ENCODE results near the gene STXBP1.
A peak's percentile ranks its signal among the peaks of the same experiment; 100 is the strongest.

Gene STXBP1

GRCh38 chr9:127611899-127612790, at the start of gene STXBP1:
Gene STXBP1, plus strand, starts transcription at chr9:127612277. Its CDS starts 127 bp downstream, at chr9:127612404.
- Histone ChIP-seq H3K9ac (ENCODE audit: low read length) (peak within 1 kb of the TSS; percentile 51), H3K4me3 (ENCODE audit: low read length) (peak within 1 kb of the TSS; percentile 86), H3K9me3 (ENCODE audit: control insufficient read depth, low read depth, low read length) (no peaks in the 10 kb centered on the region), H3K27me3 (ENCODE audit: control insufficient read depth, insufficient read depth, low read length) (peaks cover 35% of the 10 kb centered on the region), H3K27ac (ENCODE audit: low read length) (no peak within 1 kb of the TSS), H3K36me3 (ENCODE audit: control insufficient read depth, low read depth, low read length) (no peaks in the 10 kb centered on the region), H3K4me1 (ENCODE audit: control insufficient read depth, low read depth, low read length) (peaks cover 16% of the 10 kb centered on the region)

DNA sequence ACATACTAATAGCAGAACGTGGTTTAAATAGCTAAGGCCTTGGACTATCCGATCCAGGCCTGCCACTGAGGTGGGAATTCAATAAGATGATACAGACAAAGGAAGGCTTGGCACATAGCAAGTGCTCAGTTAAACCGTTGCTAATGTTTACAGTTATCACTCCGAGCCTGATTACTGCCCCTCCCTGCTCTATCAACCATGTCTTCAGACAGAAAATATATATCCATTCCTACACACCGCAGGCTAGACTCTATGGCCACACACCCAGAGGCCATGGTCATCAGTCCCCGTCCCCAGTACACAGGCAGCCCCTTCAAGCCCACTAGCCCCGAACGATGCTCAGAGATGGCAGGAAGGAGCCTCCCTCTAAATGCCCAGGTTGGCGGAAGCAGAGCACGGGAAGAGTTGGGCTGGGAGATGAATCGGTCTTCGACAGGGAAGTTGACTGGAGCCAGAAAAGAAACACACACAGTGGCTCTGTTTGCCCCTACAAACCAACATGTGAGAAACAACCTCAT, 49.7 kb upstream of the STXBP1 start:
- Histone ChIP-seq H3K4me1 (ENCODE audit: control insufficient read depth, low read depth, low read length) (peaks cover 22% of the 10 kb centered on the region), H3K27ac (ENCODE audit: low read length) (no peak overlapping the region), H3K9ac (ENCODE audit: low read length) (no peak overlapping the region)

DNA sequence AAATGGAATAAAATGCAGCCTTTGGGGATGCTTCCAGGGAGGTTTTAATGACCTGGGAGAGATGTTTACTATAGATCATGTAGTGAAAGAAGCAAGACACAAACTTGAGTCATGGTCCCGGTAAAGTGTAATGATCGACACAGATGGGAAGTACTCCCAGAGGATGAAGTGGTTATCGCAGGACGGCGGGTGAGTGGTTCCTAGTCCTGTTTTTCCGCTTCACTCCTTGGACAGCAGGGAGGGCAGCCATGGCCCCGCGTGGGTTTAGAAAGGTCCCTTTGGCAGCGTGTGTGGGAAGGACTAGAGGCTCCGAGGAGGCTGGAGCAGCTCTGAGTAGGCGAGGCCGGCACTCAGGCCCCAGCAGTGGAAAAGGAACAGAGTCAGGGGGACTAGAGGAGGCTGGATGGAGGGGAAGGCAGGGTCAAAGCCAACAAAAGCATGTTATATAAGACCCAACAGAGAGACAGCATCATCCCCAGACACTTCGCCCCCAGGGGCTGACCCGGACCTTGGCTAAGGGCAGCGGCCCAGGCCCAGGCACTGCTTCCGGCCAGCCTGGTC, 49.2 kb upstream of the STXBP1 start:
- Histone ChIP-seq H3K4me1 (ENCODE audit: control insufficient read depth, low read depth, low read length) (peaks cover 24% of the 10 kb centered on the region), H3K27ac (ENCODE audit: low read length) (no peak overlapping the region), H3K9ac (ENCODE audit: low read length) (no peak overlapping the region), H3K9me3 (ENCODE audit: control insufficient read depth, low read depth, low read length) (no peaks in the 10 kb centered on the region), H3K27me3 (ENCODE audit: control insufficient read depth, insufficient read depth, low read length) (peaks cover 5% of the 10 kb centered on the region), H3K36me3 (ENCODE audit: control insufficient read depth, low read depth, low read length) (peaks cover 3% of the 10 kb centered on the region), H3K4me3 (ENCODE audit: low read length) (no peak overlapping the region)

More for the DNA sequence above, 49.7 kb upstream of the STXBP1 start:
- Histone ChIP-seq H3K9me3 (ENCODE audit: control insufficient read depth, low read depth, low read length) (no peaks in the 10 kb centered on the region), H3K4me3 (ENCODE audit: low read length) (no peak overlapping the region), H3K36me3 (ENCODE audit: control insufficient read depth, low read depth, low read length) (peaks cover 3% of the 10 kb centered on the region), H3K27me3 (ENCODE audit: control insufficient read depth, insufficient read depth, low read length) (no peaks in the 10 kb centered on the region)

GRCh38 chr9:127563579-127563978, 48.5 kb upstream of the STXBP1 start:
- H3K4me3 ChIP-seq (ENCODE audit: low read length): no peak overlapping the region
- no peaks in the 10 kb centered on the region for H3K9me3 ChIP-seq (ENCODE audit: control insufficient read depth, low read depth, low read length)
- H3K27me3 ChIP-seq (ENCODE audit: control insufficient read depth, insufficient read depth, low read length): peaks cover 8% of the 10 kb centered on the region
- H3K27ac ChIP-seq (ENCODE audit: low read length): no peak overlapping the region
- peaks cover 26% of the 10 kb centered on the region for H3K4me1 ChIP-seq (ENCODE audit: control insufficient read depth, low read depth, low read length)
- H3K36me3 ChIP-seq (ENCODE audit: control insufficient read depth, low read depth, low read length): peaks cover 3% of the 10 kb centered on the region
- H3K9ac ChIP-seq (ENCODE audit: low read length): no peak overlapping the region

DNA sequence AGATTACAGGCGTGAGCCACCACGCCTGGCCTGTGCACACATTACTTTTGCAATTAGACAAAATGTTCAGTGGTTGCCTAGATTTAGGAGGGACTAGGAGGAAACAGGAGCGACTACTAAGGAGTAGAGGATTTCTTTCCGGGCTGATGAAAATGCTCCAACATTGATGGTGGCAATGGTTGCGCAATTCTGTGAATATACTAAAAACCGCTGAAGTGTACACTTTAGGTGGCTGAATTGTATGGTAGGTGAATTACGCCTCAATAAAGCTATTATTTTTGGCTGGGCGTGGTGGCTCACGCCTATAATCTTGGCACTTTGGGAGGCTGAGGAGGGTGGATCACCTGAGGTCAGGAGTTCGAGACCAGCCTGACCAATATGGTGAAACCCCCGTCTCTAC, 46.8 kb upstream of the STXBP1 start:
- Histone ChIP-seq H3K36me3 (ENCODE audit: control insufficient read depth, low read depth, low read length) (peaks cover 3% of the 10 kb centered on the region), H3K27ac (ENCODE audit: low read length) (no peak overlapping the region)

GRCh38 chr9:127566351-127567001, 45.6 kb upstream of the STXBP1 start:
- Histone ChIP-seq H3K4me1 (ENCODE audit: control insufficient read depth, low read depth, low read length) (peaks cover 31% of the 10 kb centered on the region), H3K27me3 (ENCODE audit: control insufficient read depth, insufficient read depth, low read length) (peaks cover 14% of the 10 kb centered on the region), H3K9ac (ENCODE audit: low read length) (no peak overlapping the region), H3K9me3 (ENCODE audit: control insufficient read depth, low read depth, low read length) (no peaks in the 10 kb centered on the region), H3K4me3 (ENCODE audit: low read length) (peak overlapping the region; percentile 73), H3K36me3 (ENCODE audit: control insufficient read depth, low read depth, low read length) (no peaks in the 10 kb centered on the region), H3K27ac (ENCODE audit: low read length) (no peak overlapping the region)

More for the DNA sequence above, 46.8 kb upstream of the STXBP1 start:
- Histone ChIP-seq H3K9ac (ENCODE audit: low read length) (no peak overlapping the region), H3K9me3 (ENCODE audit: control insufficient read depth, low read depth, low read length) (no peaks in the 10 kb centered on the region), H3K4me3 (ENCODE audit: low read length) (no peak overlapping the region), H3K27me3 (ENCODE audit: control insufficient read depth, insufficient read depth, low read length) (peaks cover 13% of the 10 kb centered on the region), H3K4me1 (ENCODE audit: control insufficient read depth, low read depth, low read length) (peaks cover 31% of the 10 kb centered on the region)

GRCh38 chr9:127567035-127567729, 44.9 kb upstream of the STXBP1 start:
- Histone ChIP-seq H3K27ac (ENCODE audit: low read length) (no peak overlapping the region), H3K9me3 (ENCODE audit: control insufficient read depth, low read depth, low read length) (no peaks in the 10 kb centered on the region), H3K4me1 (ENCODE audit: control insufficient read depth, low read depth, low read length) (peaks cover 28% of the 10 kb centered on the region), H3K4me3 (ENCODE audit: low read length) (peak overlapping the region; percentile 73), H3K36me3 (ENCODE audit: control insufficient read depth, low read depth, low read length) (no peaks in the 10 kb centered on the region), H3K27me3 (ENCODE audit: control insufficient read depth, insufficient read depth, low read length) (peaks cover 14% of the 10 kb centered on the region), H3K9ac (ENCODE audit: low read length) (peak overlapping the region; percentile 70)

DNA sequence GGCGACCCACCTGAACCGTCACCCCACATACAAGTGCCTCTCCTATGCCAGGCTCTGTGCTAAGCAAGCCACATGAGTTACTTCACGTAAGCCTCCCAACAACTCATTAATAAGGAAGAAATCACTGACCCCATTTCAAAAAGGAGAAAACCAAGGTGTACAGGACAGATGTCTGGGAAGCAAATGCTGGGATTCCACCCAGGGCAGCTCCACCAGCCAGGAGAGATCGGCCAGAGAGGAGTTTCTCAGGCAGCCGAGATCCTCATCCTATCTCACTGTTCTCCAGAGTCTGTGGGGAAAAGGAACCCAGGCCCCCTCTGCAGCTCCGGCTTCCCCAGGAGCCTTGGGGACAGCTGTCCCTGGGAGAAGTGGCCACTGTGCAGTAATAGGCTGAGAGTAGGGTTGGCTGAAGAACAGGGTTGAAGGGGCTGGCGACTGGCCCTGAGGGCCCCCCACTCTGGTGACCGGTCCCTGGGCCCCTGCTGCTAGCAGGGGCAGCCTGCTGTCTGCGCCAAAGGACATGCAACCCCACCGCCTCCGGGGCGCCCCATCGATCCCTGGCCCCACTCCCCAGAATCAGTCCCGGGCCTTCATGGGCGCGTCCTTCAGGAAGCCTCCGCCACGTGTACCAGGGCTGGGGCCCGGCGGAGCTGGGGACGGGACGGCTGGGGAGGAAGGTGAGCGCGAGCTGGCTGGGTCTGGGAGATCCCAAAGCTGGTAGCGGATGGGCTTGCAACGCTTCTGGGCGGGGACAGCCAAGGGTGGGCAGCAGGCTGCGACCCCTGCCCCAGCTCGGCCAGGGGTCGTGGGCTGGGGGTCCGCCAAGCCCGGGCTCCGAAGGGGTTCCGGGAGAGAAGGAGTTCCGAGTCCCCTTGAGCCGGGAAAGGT, 44.1 kb upstream of the STXBP1 start:
- H3K36me3 ChIP-seq (ENCODE audit: control insufficient read depth, low read depth, low read length): no peaks in the 10 kb centered on the region
- peaks cover 14% of the 10 kb centered on the region for H3K27me3 ChIP-seq (ENCODE audit: control insufficient read depth, insufficient read depth, low read length)
- H3K9me3 ChIP-seq (ENCODE audit: control insufficient read depth, low read depth, low read length): no peaks in the 10 kb centered on the region
- peak overlapping the region; percentile 70 for H3K9ac ChIP-seq (ENCODE audit: low read length)
- peak overlapping the region; percentile 73 for H3K4me3 ChIP-seq (ENCODE audit: low read length)
- H3K4me1 ChIP-seq (ENCODE audit: control insufficient read depth, low read depth, low read length): peaks cover 26% of the 10 kb centered on the region
- H3K27ac ChIP-seq (ENCODE audit: low read length): no peak overlapping the region

DNA sequence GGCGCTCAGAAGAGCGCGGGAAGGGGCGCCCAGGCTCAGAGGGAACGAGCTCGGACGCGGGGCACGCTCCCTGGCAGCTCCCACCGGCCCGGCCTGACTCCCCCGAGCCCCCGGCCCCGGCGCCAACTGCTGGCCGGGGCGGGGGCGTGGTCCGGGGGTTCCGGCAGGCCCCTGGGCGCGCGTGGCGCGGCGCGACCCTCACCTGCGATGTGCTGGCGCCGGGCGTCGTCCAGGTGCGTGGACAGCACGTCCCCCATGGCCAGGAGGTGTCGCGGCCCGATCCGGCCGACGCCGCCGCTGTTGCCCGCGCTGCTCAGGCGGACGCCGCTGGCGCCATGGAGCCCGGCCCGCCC, 43.5 kb upstream of the STXBP1 start:
- Histone ChIP-seq H3K4me3 (ENCODE audit: low read length) (peak overlapping the region; percentile 73), H3K9me3 (ENCODE audit: control insufficient read depth, low read depth, low read length) (no peaks in the 10 kb centered on the region), H3K36me3 (ENCODE audit: control insufficient read depth, low read depth, low read length) (no peaks in the 10 kb centered on the region), H3K27ac (ENCODE audit: low read length) (no peak overlapping the region), H3K27me3 (ENCODE audit: control insufficient read depth, insufficient read depth, low read length) (peaks cover 14% of the 10 kb centered on the region), H3K9ac (ENCODE audit: low read length) (peak overlapping the region; percentile 70), H3K4me1 (ENCODE audit: control insufficient read depth, low read depth, low read length) (peaks cover 26% of the 10 kb centered on the region)

DNA sequence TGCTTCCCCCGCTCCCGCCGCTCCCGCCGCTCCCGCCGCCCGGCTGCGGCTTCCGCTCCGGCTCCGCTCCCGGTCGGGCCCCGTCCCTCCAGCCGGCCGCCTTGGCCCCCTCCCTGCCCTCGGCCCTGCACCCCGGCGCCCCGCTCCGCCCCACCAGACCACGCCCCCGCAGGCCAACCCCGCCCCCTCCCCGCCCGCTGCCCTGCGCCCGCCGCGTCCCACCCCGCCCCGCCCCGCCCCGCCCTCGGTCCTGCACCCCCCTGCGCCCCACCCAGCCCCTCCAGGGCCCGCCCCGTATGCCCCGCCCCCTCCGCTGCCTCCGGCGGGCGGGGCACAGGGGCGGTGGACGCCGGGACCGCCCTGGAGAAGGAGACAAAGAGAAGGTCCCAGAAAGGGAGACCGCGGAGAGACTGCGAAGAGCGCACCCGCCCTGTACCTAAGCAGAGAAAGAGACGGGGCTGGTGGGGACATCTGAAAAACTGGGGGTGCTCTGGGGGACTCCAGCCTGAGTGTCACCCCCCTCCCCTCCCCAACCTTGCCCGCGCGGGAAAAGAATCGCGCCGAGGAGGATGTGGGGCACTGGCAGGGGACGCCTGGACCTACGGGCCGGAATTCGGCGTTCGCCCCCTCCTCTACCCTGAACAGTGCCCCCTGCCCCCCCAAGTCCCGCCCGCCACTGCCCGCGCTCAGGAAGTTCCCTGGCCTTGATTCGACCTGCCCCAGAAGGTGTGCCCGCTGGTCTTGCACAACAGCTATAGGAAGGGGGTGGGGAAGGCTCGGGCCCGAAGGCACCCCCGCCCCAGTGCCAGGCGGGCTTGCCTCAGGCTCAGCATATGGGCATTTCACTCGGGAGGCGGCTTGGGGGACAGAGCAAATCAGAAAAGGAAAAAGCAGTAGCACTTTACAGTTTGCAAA, 42.8 kb upstream of the STXBP1 start:
- peaks cover 26% of the 10 kb centered on the region for H3K4me1 ChIP-seq (ENCODE audit: control insufficient read depth, low read depth, low read length)
- no peaks in the 10 kb centered on the region for H3K36me3 ChIP-seq (ENCODE audit: control insufficient read depth, low read depth, low read length)
- peak overlapping the region; percentile 73 for H3K4me3 ChIP-seq (ENCODE audit: low read length)
- peaks cover 14% of the 10 kb centered on the region for H3K27me3 ChIP-seq (ENCODE audit: control insufficient read depth, insufficient read depth, low read length)
- H3K27ac ChIP-seq (ENCODE audit: low read length): peak overlapping the region; percentile 30
- H3K9ac ChIP-seq (ENCODE audit: low read length): peak overlapping the region; percentile 85
- no peaks in the 10 kb centered on the region for H3K9me3 ChIP-seq (ENCODE audit: control insufficient read depth, low read depth, low read length)

Measured in iPS-18a (cell line).